Esophagus muscularis mucosa (tissue), 4 donors: ENCODE measurements around the gene SREBF1.

Source experiments
- CTCF ChIP-seq, 3 experiments: fragments of 200-600 bp in 2 of 3; fragments of 450-650 bp in 1 of 3; sonication (generic) in 2 of 3; IDR thresholded peaks; one replicate each; pipeline ENCODE4 v1.5.1; 2017 to 2019; ENCODE audit warnings: antibody characterized with exemption in 3 of 3, mild to moderate bottlenecking in 2 of 3, moderate library complexity in 1 of 3
- EP300 ChIP-seq: sonication (generic); formaldehyde crosslinking; IDR thresholded peaks from one replicate; pipeline ENCODE4 v1.6.1; 2017; ENCODE audit warnings: antibody characterized with exemption
- POLR2AphosphoS5 ChIP-seq, 2 donors: sonication (generic); formaldehyde crosslinking; IDR thresholded peaks; one replicate each; pipeline ENCODE4 v1.6.1; 2017; ENCODE audit warnings: antibody characterized with exemption in 2 of 2

GRCh38 chr17:17766744-17767120 is 70.1 kb downstream of the SREBF1 start:
- TF ChIP-seq CTCF (IDR thresholded peaks at IDR 0.05) (no peak), EP300 (no peak), POLR2AphosphoS5 (IDR thresholded peaks at IDR 0.05) (no peak)
